NCI-H128 (cell line): ENCODE results near the gene MYH6.

Experiments used
- DNase-seq: peaks from one replicate; lab custom pipeline; 2025; ENCODE audit not compliant: unreplicated experiment; lab: John Stamatoyannopoulos, UW

The MYH6 gene

GRCh38 chr14:23339506-23340268 lies 68.4 kb downstream of the MYH6 start:
- no peak for DNase-seq

- no peak for DNase-seq
These were observed 72.5 kb downstream of the MYH6 start for GRCh38 chr14:23335623-23336022.
